ENCODE results near the gene CAMK2N2.

DNA sequence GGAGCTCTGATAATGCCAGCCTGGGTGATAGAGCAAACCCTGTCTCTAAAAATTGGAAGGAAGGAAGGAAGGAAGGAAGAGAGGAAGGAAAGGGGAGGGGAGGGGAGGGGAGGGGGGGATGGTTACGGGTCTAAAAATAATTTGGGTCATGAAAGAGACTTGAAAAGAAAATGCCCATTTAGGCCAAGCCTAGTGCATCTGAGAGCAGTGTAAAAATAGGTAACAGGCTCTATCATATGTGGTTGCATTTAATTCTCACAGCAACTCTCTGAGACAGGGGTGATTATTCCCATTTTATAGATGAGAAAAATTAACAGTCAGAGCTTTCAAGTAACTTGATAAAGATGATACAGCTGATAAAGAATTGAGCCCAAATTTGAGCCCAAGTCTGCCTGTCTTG, 10.9 kb upstream of the CAMK2N2 start:
- TF ChIP-seq CTCF (IDR thresholded peaks at IDR 0.05; ENCODE audit: low read length) (no peak), EZH2 (IDR thresholded peaks at IDR 0.05; ENCODE audit: borderline replicate concordance, low read length) (no peak)

Data from OCI-LY1 (cell line).